Measurements from ENCODE around the gene REV1.

Gene REV1

DNA sequence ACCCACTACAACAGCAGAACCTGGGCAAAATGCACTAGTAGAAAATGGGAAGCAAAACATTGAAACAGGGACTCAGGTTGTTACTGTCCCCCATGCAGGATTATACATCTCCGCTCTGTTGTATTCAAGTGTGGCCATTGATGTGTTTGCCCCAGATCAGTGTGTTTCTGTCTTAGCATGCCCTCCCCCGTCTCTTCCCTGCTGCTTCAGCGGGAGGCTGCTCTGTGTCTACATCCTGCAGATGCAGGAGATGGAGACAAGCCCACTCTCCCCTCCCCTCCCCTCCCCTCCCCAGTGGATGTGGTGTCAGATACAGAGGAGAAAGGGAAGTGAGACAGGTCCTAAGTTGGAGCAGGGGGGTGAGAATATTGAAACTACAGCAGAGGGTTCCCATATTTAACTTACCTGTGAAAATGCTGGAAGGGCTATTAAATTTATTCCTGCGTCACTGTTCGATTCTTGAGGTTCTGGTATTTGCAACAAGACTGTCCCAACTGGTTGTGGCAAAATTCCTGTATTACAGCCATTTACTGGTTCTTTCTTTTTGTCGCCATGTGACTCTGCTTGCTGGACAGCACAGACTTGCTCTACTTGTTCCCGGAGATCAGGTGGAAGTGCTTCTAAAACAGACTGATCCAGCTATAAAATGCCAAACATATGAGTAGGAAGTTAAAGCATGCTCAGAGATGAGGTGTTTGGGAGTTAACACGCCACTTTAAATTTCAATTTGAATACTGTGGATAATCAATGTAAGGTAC is 85.6 kb downstream of the REV1 start:
- TF ChIP-seq, protein P1, sequence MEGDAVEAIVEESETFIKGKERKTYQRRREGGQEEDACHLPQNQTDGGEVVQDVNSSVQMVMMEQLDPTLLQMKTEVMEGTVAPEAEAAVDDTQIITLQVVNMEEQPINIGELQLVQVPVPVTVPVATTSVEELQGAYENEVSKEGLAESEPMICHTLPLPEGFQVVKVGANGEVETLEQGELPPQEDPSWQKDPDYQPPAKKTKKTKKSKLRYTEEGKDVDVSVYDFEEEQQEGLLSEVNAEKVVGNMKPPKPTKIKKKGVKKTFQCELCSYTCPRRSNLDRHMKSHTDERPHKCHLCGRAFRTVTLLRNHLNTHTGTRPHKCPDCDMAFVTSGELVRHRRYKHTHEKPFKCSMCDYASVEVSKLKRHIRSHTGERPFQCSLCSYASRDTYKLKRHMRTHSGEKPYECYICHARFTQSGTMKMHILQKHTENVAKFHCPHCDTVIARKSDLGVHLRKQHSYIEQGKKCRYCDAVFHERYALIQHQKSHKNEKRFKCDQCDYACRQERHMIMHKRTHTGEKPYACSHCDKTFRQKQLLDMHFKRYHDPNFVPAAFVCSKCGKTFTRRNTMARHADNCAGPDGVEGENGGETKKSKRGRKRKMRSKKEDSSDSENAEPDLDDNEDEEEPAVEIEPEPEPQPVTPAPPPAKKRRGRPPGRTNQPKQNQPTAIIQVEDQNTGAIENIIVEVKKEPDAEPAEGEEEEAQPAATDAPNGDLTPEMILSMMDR (IDR thresholded peaks at IDR 0.05; ENCODE audit: borderline replicate concordance, insufficient read depth, low read depth, low read length) = no peak
- no peak overlapping the region for H3K4me3 ChIP-seq (ENCODE audit: low read depth, low read length)

GRCh38 chr2:99403524-99403923 is 86.3 kb downstream of the REV1 start:
- no peak overlapping the region for H3K4me3 ChIP-seq (ENCODE audit: low read depth, low read length)
- TF ChIP-seq, protein P1 (IDR thresholded peaks at IDR 0.05; ENCODE audit: borderline replicate concordance, insufficient read depth, low read depth, low read length) = no peak

GRCh38 chr2:99403084-99403483 is 86.7 kb downstream of the REV1 start:
- TF ChIP-seq, protein P1 (IDR thresholded peaks at IDR 0.05; ENCODE audit: borderline replicate concordance, insufficient read depth, low read depth, low read length) = no peak
- no peak overlapping the region for H3K4me3 ChIP-seq (ENCODE audit: low read depth, low read length)

DNA sequence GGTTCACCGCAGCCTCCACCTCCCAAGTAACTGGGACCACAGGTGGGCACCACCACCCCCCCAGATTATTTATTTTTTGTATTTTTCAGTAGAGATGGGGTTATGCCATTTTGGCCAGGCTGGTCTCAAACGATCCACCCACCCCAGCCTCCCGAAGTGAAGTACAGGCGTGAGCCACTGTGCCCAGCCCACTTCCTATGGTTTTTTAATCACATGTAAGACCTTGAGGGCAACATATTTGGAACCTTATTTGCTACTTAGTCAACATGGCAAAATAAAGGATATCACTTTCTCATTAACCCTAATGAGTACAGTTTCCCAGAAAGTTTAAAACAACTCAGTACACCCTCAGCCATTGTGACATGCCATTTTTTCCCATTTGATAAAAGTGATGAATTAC is 88.0 kb downstream of the REV1 start:
- no peak overlapping the region for H3K4me3 ChIP-seq (ENCODE audit: low read depth, low read length)
- TF ChIP-seq, protein P1 (IDR thresholded peaks at IDR 0.05; ENCODE audit: borderline replicate concordance, insufficient read depth, low read depth, low read length) = no peak

DNA sequence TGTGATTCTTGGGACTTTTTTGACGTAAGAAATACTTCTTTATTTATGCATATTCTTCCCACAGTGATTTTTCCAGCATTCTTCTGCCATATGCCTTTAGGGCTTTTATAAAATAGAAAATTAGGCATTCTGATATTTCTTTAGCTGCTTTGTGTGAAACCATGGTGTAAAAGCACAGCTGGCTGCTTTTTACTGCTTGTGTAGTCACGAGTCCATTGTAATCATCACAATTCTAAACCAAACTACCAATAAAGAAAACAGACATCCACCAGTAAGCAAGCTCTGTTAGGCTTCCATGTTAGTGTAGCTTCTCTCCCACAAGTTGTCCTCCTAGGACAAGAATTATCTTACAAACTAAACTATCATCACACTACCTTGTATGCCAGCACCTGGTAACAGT is 90.0 kb downstream of the REV1 start:
- TF ChIP-seq, protein P1 (IDR thresholded peaks at IDR 0.05; ENCODE audit: borderline replicate concordance, insufficient read depth, low read depth, low read length) = no peak
- no peak overlapping the region for H3K4me3 ChIP-seq (ENCODE audit: low read depth, low read length)

DNA sequence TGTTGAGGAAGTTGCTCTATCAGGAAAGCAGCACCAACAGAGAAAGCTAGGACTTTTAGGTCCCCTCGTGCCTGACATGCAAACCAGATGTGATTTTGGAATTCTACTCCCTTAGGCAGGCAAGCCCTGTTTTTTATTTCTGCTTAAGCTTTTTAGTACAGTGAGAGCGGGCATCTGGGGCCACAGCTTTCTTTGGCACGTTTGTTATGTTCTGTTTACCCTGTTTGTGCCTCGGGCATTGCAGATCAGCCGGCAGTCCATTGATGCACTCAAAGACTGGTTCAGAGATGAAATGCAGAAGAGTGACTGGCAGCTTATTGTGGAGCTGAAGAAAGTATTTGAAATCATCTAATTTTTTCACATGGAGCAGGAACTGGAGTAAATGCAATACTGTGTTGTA is 90.8 kb downstream of the REV1 start:
- no peak overlapping the region for H3K4me3 ChIP-seq (ENCODE audit: low read depth, low read length)
- TF ChIP-seq, protein P1 (IDR thresholded peaks at IDR 0.05; ENCODE audit: borderline replicate concordance, insufficient read depth, low read depth, low read length) = no peak

DNA sequence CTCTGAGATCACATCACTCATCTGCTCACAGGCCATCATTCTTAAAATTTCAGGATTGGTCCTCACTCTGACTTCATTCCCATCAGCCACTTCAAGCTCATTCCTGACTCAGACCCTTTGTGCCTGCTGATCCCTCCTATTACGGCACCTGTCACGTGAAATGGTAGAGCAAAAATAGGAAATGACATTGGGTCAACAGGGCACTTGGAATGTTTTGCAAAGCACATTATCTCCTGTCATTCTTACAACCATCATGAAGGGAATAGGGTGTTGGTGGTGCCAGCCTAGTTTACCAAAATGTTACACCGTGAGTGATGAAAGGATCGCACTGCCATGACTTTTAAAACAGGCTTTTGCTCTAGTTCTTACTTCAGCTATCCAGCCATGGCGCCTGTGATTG is 91.5 kb downstream of the REV1 start:
- TF ChIP-seq, protein P1 (IDR thresholded peaks at IDR 0.05; ENCODE audit: borderline replicate concordance, insufficient read depth, low read depth, low read length) = no peak
- no peak overlapping the region for H3K4me3 ChIP-seq (ENCODE audit: low read depth, low read length)

Data from GM12875 (cell line).